Natural killer cell (primary cell): Measurements from ENCODE around the gene CACNA2D2. TPM values are rescaled to one million over a fixed set of nuclear protein-coding genes. Genes with fewer than 3 reads are reported as not detected.
A peak's percentile ranks its signal among the peaks of the same experiment; 100 is the strongest.

ENCODE experiments used
- ATAC-seq, 3 donors: fragments of 150-1000 bp in 2 of 3; fragments of 200-7000 bp in 1 of 3; cut with Tn5 transposase; 1 replicate in 1 of 3; 2 replicates in 2 of 3; pipeline ENCODE4 v1.10.0; 2021; ENCODE audit warnings: mild to moderate bottlenecking in 2 of 3, moderate library complexity in 2 of 3
- DNase-seq, 2 donors: peaks; one replicate each; pipeline versions ENCODE4 v3.0.0 to v3.0.0-alpha.2; 2013 to 2021; ENCODE audit warnings: mixed read lengths in 1 of 2
- H3K27ac ChIP-seq: one replicate; pipeline ENCODE4 v1.5.1; 2013; ENCODE audit warnings: mild to moderate bottlenecking, low read length
- H3K27me3 ChIP-seq: one replicate; pipeline ENCODE4 v1.6.1; 2013; ENCODE audit warnings: low read length; ENCODE audit not compliant: control insufficient read depth, insufficient read depth
- H3K36me3 ChIP-seq: one replicate; pipeline ENCODE4 v1.6.1; 2013; ENCODE audit warnings: low read length; ENCODE audit not compliant: control insufficient read depth, insufficient read depth
- H3K4me1 ChIP-seq: one replicate; pipeline ENCODE4 v1.6.1; 2013; ENCODE audit warnings: low read length; ENCODE audit not compliant: control insufficient read depth, insufficient read depth
- H3K4me3 ChIP-seq: one replicate; pipeline ENCODE4 v1.5.1; 2013; ENCODE audit warnings: low read length
- H3K9me3 ChIP-seq: one replicate; pipeline ENCODE4 v1.6.1; 2013; ENCODE audit warnings: low read length; ENCODE audit not compliant: control insufficient read depth, insufficient read depth
- H3K27ac Mint-ChIP-seq, 2 donors: one replicate each; pipeline ENCODE4 v1.8.0; 2022; ENCODE audit warnings: mild to moderate bottlenecking in 2 of 2, mixed read lengths in 2 of 2, moderate library complexity in 1 of 2
- H3K27me3 Mint-ChIP-seq, 2 donors: one replicate each; pipeline ENCODE4 v1.8.0; 2022; ENCODE audit warnings: low read depth in 2 of 2, mixed read lengths in 2 of 2
- H3K36me3 Mint-ChIP-seq: one replicate; pipeline ENCODE4 v1.8.0; 2022; ENCODE audit warnings: mixed read lengths
- H3K4me1 Mint-ChIP-seq, 2 donors: one replicate each; pipeline ENCODE4 v1.8.0; 2022; ENCODE audit warnings: mixed read lengths in 2 of 2
- H3K4me3 Mint-ChIP-seq: one replicate; pipeline ENCODE4 v1.8.0; 2022; ENCODE audit warnings: mild to moderate bottlenecking, moderate library complexity, mixed read lengths
- H3K9me3 Mint-ChIP-seq, 2 donors: one replicate each; pipeline ENCODE4 v1.8.0; 2022; ENCODE audit warnings: mixed read lengths in 2 of 2
- CTCF ChIP-seq: fragments of 200-600 bp; IDR thresholded peaks from one replicate; pipeline ENCODE4 v1.8.0; 2022; ENCODE audit warnings: antibody characterized with exemption
- whole genome bisulfite sequencing: methylation state at CpG from one replicate; pipeline ENCODE4 v1.1.7; 2013; ENCODE audit warnings: missing lambda C conversion rate; ENCODE audit not compliant: insufficient coverage; 5-methylcytosine and 5-hydroxymethylcytosine counted together
- intact Hi-C: fragments of 100-400 bp; cut with micrococcal nuclease; formaldehyde crosslinking; loops from one replicate; pipeline ENCODE4 v1.14.2; 2022
- total RNA-seq, 4 donors: library from RNA; stranded (reverse); fragments of 120-200 nt in 1 of 4; gene quantifications; one replicate each; pipeline versions ENCODE4 v1.2.3 to v1.2.4, GENCODE V29; 2013 to 2022

CACNA2D2 gene
- total RNA-seq, 3 donors from 2014 or later (not counting 1 experiment from before 2014, with no cell fraction given), result 36.5 to 56.4 (median 43.8) TPM

GRCh38 chr3:50341996-50342650 is 161.3 kb downstream of the CACNA2D2 start:
- H3K4me1 ChIP-seq, result peaks cover 70% of the 10 kb centered on the region
- ATAC-seq (no peak), DNase-seq (peak in 1 of 2 donors; percentile 48)
- no peaks in the 10 kb centered on the region for H3K9me3 ChIP-seq
- peaks cover 3% of the 10 kb centered on the region for H3K36me3 ChIP-seq
- intact Hi-C loops, result no loop called here
- peak overlapping the region; percentile 58 for H3K4me3 Mint-ChIP-seq
- H3K4me3 ChIP-seq, result no peak overlapping the region
- H3K27me3 Mint-ChIP-seq, result no peaks in the 10 kb centered on the region
- H3K9me3 Mint-ChIP-seq, result no peaks in the 10 kb centered on the region
- peak overlapping the region; percentile 76 for H3K27ac ChIP-seq
- H3K36me3 Mint-ChIP-seq, result peaks cover 13% of the 10 kb centered on the region
- H3K27me3 ChIP-seq, result no peaks in the 10 kb centered on the region
- WGBS, result 77% methylated on average over 13 of the region's 13 CpGs
- H3K4me1 Mint-ChIP-seq, result peaks cover 39 to 83% of the 10 kb centered on the region in 2 donors
- no peak for TF ChIP-seq CTCF
- H3K27ac Mint-ChIP-seq, result peak overlapping the region; percentile 51 to 96

- Mint-ChIP-seq H3K36me3 (peaks cover 13% of the 10 kb centered on the region), H3K9me3 (no peaks in the 10 kb centered on the region), H3K27me3 (no peaks in the 10 kb centered on the region), H3K4me3 (peak overlapping the region; percentile 98), H3K4me1 (peaks cover 42 to 87% of the 10 kb centered on the region in 2 donors), H3K27ac (peak overlapping the region; percentile 93 to 96)
- ATAC-seq, result peak in 1 of 3 donors; percentile 8
- H3K27me3 ChIP-seq, result no peaks in the 10 kb centered on the region
- peaks cover 4% of the 10 kb centered on the region for H3K36me3 ChIP-seq
- H3K9me3 ChIP-seq, result no peaks in the 10 kb centered on the region
- no peak for TF ChIP-seq CTCF
- WGBS, result 70% methylated on average over 9 of the region's 9 CpGs
- peak in 1 of 2 donors; percentile 56 for DNase-seq
- intact Hi-C loops, result no loop called here
- H3K4me1 ChIP-seq, result peaks cover 70% of the 10 kb centered on the region
- peak overlapping the region; percentile 80 for H3K4me3 ChIP-seq
- peak overlapping the region; percentile 76 for H3K27ac ChIP-seq
Measured at GRCh38 chr3:50341537-50341936, 161.9 kb downstream of the CACNA2D2 start.

- peak; percentile 23 to 64 (median 51) for ATAC-seq
- Histone ChIP-seq H3K4me1 (peaks cover 70% of the 10 kb centered on the region), H3K36me3 (peaks cover 11% of the 10 kb centered on the region), H3K4me3 (peak within 1 kb of the TSS; percentile 80), H3K27me3 (no peaks in the 10 kb centered on the region), H3K27ac (peak within 1 kb of the TSS; percentile 93), H3K9me3 (no peaks in the 10 kb centered on the region)
- Mint-ChIP-seq H3K4me1 (peaks cover 45 to 88% of the 10 kb centered on the region in 2 donors), H3K27ac (peak within 1 kb of the TSS; percentile 93 to 96), H3K36me3 (peaks cover 13% of the 10 kb centered on the region), H3K27me3 (no peaks in the 10 kb centered on the region), H3K9me3 (no peaks in the 10 kb centered on the region), H3K4me3 (peak within 1 kb of the TSS; percentile 98)
- under 1% methylated on average over 85 of the region's 85 CpGs for WGBS
- intact Hi-C loops, result no loop called here
- TF ChIP-seq CTCF, result no peak
- peak; percentile 73 to 79 for DNase-seq
Measured at GRCh38 chr3:50340448-50341329, 162.7 kb downstream of the CACNA2D2 start, which contains the start of gene RASSF1. Gene RASSF1 (minus strand): TSS chr3:50340836. CDS start chr3:50340805, 31 bp downstream.
